SK-N-MC (cell line): ENCODE measurements around the gene CLEC4M.

Source experiments
- DNase-seq: peaks from one replicate; pipeline ENCODE4 v3.0.0-alpha.2; 2011; ENCODE audit warnings: low read depth, low spot score
- H3K27ac ChIP-seq: fragments of 200-600 bp; sonication (generic); 2 replicates; pipeline ENCODE4 v1.5.1; 2016; ENCODE audit warnings: mixed run types
- H3K36me3 ChIP-seq: fragments of 200-600 bp; sonication (generic); 2 replicates; pipeline ENCODE4 v1.6.1; 2017; ENCODE audit warnings: antibody characterized with exemption, low read length, mixed read lengths; ENCODE audit not compliant: insufficient read depth
- H3K4me3 ChIP-seq: fragments of 200-600 bp; sonication (generic); 2 replicates; pipeline ENCODE4 v1.5.1; 2016
- H3K9ac ChIP-seq: fragments of 200-600 bp; sonication (generic); 2 replicates; pipeline ENCODE4 v1.8.0; 2017; ENCODE audit warnings: mixed run types, mixed read lengths; ENCODE audit not compliant: insufficient read length
- H3K9me3 ChIP-seq: fragments of 200-600 bp; sonication (generic); 2 replicates; pipeline ENCODE4 v1.6.1; 2017; ENCODE audit warnings: low read depth, mild to moderate bottlenecking, antibody characterized with exemption, low read length, moderate library complexity, mixed read lengths
- EZH2 ChIP-seq: fragments of 200-600 bp; sonication (generic); IDR thresholded peaks from one replicate; pipeline ENCODE4 v1.6.1; 2017; ENCODE audit warnings: antibody characterized with exemption
- FOXP2 ChIP-seq: optimal IDR thresholded peaks from 2 replicates; pipeline ENCODE3; 2011; ENCODE audit warnings: mild to moderate bottlenecking, moderate library complexity; ENCODE audit not compliant: insufficient read depth; ENCODE audit errors: extremely low read length, control extremely low read depth
- POLR2AphosphoS5 ChIP-seq: IDR thresholded peaks from 2 replicates; pipeline ENCODE4 v1.6.1; 2012; ENCODE audit warnings: mild to moderate bottlenecking, low read depth, low read length, borderline replicate concordance

The CLEC4M gene

GRCh38 chr19:7730286-7731217, 32.5 kb upstream of the CLEC4M start:
- TF ChIP-seq FOXP2: no peak
- TF ChIP-seq POLR2AphosphoS5: no peak
- no peak for TF ChIP-seq EZH2
- H3K4me3 ChIP-seq: no peak overlapping the region
- no peak for DNase-seq

GRCh38 chr19:7731218-7731595, 31.8 kb upstream of the CLEC4M start:
- Histone ChIP-seq H3K36me3 (no peaks in the 10 kb centered on the region), H3K9me3 (no peaks in the 10 kb centered on the region), H3K9ac (no peak overlapping the region), H3K27ac (no peak overlapping the region), H3K4me3 (no peak overlapping the region)
- DNase-seq: no peak
- TF ChIP-seq FOXP2: no peak
- no peak for TF ChIP-seq EZH2
- TF ChIP-seq POLR2AphosphoS5: no peak

More at GRCh38 chr19:7730286-7731217, 32.5 kb upstream of the CLEC4M start:
- Histone ChIP-seq H3K9me3 (no peaks in the 10 kb centered on the region), H3K36me3 (no peaks in the 10 kb centered on the region), H3K27ac (no peak overlapping the region), H3K9ac (no peak overlapping the region)

- Histone ChIP-seq H3K4me3 (no peak overlapping the region), H3K27ac (no peak overlapping the region), H3K9me3 (no peaks in the 10 kb centered on the region), H3K36me3 (no peaks in the 10 kb centered on the region), H3K9ac (no peak overlapping the region)
- DNase-seq: no peak
- TF ChIP-seq POLR2AphosphoS5: no peak
Measured at GRCh38 chr19:7731615-7732014, 31.4 kb upstream of the CLEC4M start.

GRCh38 chr19:7732045-7732444, 31.0 kb upstream of the CLEC4M start, which contains the start of gene CLEC4G:
TSS of gene CLEC4G (minus strand) at chr19:7732110. CDS start at chr19:7732102, 8 bp downstream.
- Histone ChIP-seq H3K27ac (no peak within 1 kb of the TSS), H3K9ac (no peak within 1 kb of the TSS), H3K36me3 (no peaks in the 10 kb centered on the region), H3K9me3 (no peaks in the 10 kb centered on the region), H3K4me3 (no peak within 1 kb of the TSS)
- TF ChIP-seq POLR2AphosphoS5: no peak
- no peak for DNase-seq

GRCh38 chr19:7733376-7733775, 29.7 kb upstream of the CLEC4M start:
- no peak overlapping the region for H3K9ac ChIP-seq
- no peak overlapping the region for H3K4me3 ChIP-seq
- no peak for TF ChIP-seq POLR2AphosphoS5
- TF ChIP-seq FOXP2: no peak
- TF ChIP-seq EZH2: no peak
- H3K27ac ChIP-seq: no peak overlapping the region
- no peaks in the 10 kb centered on the region for H3K9me3 ChIP-seq
- H3K36me3 ChIP-seq: no peaks in the 10 kb centered on the region
- DNase-seq: no peak

GRCh38 chr19:7734220-7735203, 28.5 kb upstream of the CLEC4M start:
- no peak overlapping the region for H3K27ac ChIP-seq
- no peak for DNase-seq
- H3K36me3 ChIP-seq: no peaks in the 10 kb centered on the region
- TF ChIP-seq EZH2: no peak
- TF ChIP-seq POLR2AphosphoS5: no peak
- TF ChIP-seq FOXP2: no peak
- no peaks in the 10 kb centered on the region for H3K9me3 ChIP-seq
- no peak overlapping the region for H3K4me3 ChIP-seq
- no peak overlapping the region for H3K9ac ChIP-seq

GRCh38 chr19:7736148-7736547, 26.9 kb upstream of the CLEC4M start:
- no peak for DNase-seq
- no peaks in the 10 kb centered on the region for H3K9me3 ChIP-seq
- no peak overlapping the region for H3K27ac ChIP-seq
- no peaks in the 10 kb centered on the region for H3K36me3 ChIP-seq
- TF ChIP-seq FOXP2 (no peak), POLR2AphosphoS5 (no peak), EZH2 (no peak)
- no peak overlapping the region for H3K9ac ChIP-seq
- H3K4me3 ChIP-seq: no peak overlapping the region

GRCh38 chr19:7737215-7737614, 25.8 kb upstream of the CLEC4M start:
- no peak for TF ChIP-seq POLR2AphosphoS5
- TF ChIP-seq FOXP2: no peak
- TF ChIP-seq EZH2: no peak
- no peak overlapping the region for H3K9ac ChIP-seq
- no peak overlapping the region for H3K27ac ChIP-seq
- H3K4me3 ChIP-seq: no peak overlapping the region
- DNase-seq: no peak
- no peaks in the 10 kb centered on the region for H3K9me3 ChIP-seq
- no peaks in the 10 kb centered on the region for H3K36me3 ChIP-seq
